ENCODE data around the gene RDH13.

- TF ChIP-seq POLR2A (IDR thresholded peaks at IDR 0.05) (no peak), EP300 (IDR thresholded peaks at IDR 0.05) (no peak), CTCF (IDR thresholded peaks at IDR 0.05) (no peak)
Measured at GRCh38 chr19:55090564-55090963, 27.6 kb upstream of the RDH13 start.
